HG03103 (cell line): ENCODE measurements around the gene METTL15.
"Not testable (repeated sequence)": the region's sequence is repeated elsewhere in the genome, so short reads cannot be mapped to it uniquely, and the experiment has no call there.

ENCODE experiments used
- ATAC-seq: cut with Tn5 transposase; IDR thresholded peaks from one replicate; pipeline ENCODE4 v1.9.1; 2021; ENCODE audit warnings: low read depth; ENCODE audit not compliant: unreplicated experiment

METTL15 gene

DNA sequence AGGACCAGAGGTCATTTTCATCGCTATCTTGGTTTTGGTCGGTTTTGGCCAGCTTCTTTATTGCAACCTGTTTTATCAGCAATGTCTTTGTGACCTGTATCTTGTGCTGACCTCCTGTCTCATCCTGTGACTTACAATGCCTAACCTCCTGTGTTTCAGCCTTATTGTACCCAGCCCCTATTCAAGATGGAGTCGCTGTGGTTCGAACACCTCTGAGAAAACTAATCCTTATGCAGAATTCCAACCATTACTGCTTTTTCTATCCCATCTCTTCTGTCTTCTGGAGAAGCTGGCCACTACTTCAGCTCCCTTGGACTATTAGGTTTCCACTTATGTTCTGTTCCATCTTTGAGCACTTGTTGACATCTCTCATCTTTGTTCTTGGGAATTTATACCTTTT is 62.6 kb downstream of the METTL15 start:
- no peak for ATAC-seq

DNA sequence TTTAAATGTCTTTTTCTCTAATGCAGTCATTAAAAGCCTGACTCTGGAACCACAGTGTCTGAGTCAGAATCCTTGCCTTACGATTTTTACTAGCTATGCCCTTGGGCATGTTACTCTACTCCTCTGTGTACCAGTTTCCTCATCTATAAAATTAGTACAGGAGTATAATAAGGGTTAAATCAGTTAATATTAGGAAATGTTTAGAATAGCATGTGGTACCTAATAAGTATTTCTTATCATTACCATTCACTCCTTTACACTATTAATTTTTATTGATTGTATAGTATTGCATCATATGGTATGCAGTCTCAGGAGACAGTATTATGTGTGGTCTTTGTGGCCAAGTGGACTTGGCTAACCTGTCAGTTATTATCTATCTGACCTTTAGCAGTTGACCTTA is 68.2 kb downstream of the METTL15 start:
- no peak for ATAC-seq

DNA sequence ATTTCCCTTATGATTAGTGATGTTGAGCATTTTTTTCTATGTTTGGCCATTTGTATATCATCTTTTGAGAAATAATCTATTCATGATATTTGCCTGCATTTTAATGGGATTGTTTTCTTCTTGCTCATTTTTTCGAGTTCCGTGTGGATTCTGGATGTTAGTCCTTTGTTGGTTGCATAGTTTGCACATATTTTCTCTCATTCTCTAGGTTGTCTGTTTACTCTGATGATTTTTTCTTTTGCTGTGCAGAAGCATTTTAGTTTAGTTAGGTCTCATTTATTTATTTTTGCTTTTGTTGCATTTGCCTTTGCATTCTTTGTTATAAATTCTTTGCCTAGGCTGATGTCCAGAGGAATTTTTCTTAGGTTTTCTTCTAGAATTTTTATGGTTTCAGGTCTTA is 87.3 kb downstream of the METTL15 start:
- no peak for ATAC-seq

DNA sequence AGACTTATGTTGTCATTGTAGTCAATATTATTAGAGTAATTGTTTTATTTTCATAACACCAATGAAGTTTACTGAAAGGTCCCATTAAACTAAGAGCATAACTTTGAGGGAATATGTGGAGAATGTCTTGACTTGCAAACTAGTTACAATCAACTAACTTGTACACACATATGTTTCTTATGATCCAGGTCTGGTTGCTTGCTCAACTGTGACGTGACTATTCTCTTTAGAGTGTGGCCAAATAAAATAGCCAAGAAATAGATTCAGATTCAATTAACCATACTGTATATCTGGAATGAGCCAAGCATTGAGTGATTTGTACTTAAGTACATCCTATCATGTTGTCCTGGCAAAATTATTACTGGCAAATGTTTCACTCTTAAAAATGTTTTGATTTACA is 101.7 kb downstream of the METTL15 start:
- no peak for ATAC-seq

DNA sequence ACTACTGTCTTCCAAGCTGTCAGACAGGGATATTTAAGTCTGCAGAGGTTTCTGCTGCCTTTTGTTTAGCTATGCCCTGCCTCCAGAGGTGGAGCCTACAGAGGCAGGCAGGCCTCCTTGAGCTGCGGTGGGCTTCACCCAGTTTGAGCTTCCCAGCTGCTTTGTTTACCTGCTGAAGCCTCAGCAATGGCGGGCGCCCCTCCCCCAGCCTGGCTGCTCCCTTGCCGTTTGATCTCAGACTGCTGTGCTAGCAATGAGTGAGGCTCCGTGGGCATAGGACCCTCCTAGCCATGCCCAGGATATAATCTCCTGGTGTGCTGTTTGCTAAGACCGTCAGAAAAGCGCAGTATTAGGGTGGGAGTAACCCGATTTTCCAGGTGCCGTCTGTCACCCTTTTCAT is 113.9 kb downstream of the METTL15 start:
- not testable (repeated sequence) for ATAC-seq

DNA sequence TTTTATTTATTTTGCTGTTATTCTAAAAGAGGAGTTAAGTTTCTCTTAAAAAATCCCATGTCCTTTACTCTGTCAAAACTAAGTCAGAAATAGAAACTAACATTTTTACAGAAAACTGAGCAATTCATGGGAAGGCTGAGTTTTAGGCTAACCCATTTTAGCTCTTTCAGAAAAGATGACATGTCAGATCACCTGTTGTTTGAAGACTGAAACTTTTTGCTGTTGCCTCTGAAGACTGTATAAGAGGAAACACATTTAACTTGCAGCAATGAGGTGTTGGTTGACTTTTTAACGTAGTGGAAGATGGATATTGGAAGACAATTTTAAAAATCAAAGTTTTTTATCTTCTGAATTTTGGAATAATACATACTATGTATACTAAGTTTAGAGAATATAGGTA is 115.4 kb downstream of the METTL15 start:
- ATAC-seq = peak; percentile 75

DNA sequence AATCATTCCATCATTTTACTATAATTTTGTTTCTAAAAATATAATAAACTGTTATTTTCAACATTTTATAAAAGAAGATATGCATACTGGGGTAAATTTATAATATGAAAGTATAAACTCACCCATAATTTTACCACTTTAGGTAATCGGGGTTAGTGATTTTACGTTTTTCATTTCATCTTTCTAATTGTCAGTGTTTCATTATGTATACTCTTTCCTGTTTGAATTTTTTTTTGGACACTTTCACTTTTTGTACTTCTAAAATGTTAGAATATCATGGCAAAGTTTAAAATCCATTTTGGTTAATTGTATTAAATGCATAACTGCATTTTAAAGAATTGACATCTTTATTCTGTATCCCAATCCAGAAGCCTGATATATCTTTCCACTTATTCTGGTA is 115.8 kb downstream of the METTL15 start:
- no peak for ATAC-seq

DNA sequence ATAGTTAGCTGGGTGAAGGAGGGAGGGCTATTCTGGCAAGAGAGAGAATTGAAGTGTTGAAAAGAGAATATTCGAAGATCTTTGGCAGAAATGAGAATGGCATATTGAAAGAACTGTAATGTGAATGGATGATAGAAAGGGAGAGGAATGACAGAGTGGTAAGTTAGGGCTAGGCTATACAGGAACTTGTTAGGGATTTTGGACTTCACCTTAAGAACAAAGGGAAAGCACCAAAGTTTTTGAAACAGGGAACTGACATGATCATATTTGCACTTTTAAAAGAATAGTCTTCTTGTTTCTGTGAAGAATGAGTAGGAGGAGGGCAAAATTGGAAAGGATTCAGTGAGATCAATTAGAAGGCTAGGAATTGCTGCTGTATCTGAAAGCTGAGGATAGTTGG is 119.3 kb downstream of the METTL15 start:
- no peak for ATAC-seq

DNA sequence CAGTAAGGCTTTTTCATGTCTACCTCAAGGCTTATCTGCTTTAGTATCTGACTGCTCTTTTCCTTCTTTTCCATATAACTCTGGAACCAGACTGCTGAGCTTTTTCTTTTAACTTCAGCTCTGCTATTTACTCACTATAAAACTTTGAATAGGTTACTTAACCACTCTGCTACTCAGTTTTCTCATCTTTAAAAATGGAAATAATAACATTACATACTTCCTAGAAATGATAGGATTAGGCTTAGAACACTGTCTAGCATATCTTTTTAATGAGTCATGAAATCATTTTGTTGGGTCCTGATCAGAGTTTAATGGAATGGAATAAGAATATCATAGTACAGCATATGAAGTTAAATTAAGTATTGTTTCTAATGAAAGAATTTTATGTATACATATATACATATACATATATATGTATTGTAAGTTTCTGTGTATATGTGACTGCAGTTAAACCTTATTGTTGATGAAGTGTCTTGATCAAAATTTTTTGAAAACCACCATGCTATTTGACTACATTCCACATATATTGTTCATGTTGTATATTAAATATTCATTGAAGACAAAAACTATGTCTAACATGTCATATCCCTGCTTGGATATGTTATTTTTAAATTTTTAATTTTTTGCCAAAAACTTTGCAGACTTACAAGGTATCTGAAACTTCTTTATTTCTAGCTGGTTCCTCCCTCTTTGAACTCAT is 120.2 kb downstream of the METTL15 start:
- ATAC-seq = no peak

DNA sequence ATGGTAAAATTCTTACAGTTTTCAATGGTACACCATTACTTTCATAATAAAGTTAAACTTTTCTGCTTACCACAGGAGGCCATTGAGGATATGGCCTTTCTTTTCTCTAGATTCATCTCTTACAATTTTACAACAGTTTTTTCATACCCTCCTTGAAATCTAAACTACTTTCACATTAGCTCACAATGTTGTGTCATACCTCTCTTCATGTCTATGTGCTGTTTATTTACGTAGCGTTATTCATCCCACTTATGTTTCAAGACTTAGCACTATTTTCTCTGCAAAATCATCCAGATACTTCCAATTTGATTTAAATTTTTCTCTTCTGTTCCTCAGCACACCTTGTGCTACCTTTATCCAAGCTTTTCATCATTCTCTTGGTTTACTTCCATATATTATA is 123.3 kb downstream of the METTL15 start:
- ATAC-seq = no peak

DNA sequence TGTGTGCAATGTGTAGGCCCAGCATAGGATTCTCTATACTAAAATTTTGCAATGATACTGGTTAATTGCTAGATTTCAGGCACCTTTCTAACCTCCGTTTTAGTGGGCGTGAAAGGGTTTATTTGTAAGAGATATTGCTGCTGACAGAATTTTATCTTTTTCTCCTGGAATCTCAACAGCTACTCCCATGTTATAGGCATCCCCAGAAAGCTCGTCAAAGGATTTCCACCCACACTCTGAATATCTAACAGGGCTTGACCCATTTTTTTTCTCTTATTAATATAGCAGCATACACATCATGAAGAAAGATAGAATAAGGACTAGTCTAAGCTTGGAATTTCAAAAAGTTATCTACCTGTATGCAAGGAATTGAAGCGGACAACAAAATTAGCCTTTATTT is 124.5 kb downstream of the METTL15 start:
- ATAC-seq = no peak

DNA sequence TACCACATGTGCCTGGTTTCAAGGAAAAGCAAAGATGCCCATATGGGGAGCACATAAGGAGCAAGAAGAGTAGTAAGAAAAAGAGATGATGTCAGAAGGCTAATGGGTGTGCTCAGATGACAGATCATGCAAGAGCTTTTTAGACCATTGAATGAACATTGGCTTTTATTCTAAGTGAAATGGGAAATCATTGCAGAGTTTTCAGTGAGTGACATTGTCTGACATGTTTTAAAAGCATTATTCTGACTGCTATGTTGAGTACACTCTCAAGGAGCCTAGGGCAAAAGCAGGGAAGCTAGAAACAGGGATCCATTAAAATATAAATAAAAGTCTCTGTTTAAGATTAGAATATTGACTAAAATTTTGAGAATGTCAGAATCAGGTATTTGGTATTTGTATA is 133.6 kb downstream of the METTL15 start:
- no peak for ATAC-seq

DNA sequence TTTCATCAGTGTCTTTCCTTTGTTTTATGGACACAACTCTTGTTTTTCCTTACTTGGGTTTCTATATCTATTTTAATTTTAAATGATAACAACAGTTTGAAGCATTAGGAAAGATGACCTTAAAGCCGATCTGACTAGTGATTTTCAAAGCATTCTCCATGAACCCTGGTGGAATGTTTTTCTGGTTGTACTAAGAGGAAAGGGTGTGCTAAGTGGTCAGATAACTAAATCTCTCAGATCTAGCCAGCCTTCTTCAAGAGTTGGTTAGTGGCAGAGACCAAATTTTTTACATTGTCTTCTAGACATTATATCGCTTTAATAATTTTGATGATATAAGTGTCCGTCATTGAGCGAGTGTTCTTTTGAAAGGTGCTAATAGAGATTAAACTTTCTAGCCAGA is 134.4 kb downstream of the METTL15 start:
- ATAC-seq = no peak

DNA sequence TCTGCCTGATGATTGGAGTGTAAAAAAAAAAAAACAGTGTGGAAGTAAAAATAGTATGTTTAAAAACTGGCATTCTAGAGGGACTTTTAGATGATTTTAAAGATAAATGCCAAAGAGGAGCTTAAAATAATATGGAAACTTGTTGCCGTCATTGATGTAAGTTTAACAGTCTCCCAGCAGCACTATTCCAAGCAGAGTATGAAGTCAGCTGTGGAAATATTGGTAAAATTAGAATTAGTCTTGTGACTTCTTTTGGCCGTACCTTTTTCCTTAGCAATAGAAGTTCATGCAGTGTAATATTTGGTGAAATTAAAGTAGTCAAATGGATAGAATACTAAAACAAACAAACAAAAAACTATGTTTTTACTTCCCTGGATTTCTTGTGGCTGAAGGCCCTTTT is 134.9 kb downstream of the METTL15 start:
- ATAC-seq = no peak

DNA sequence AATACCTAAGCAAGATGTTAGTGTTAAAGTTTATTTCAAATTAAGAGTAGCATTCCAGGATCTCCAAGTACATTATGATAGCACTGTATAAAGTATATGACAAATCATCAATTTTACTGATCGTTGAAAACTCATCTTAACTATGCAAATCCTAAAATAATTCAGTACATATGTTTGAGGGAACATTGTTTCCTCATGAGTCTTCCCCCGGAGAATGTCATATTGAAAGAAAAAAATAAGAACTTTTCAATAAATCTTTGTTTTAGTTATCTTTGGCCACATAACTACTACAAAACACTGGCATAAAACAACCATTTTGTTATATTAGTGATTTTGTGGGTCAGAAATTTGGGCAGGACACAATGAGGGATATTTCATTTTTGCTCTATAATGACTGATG is 135.4 kb downstream of the METTL15 start:
- ATAC-seq = no peak

DNA sequence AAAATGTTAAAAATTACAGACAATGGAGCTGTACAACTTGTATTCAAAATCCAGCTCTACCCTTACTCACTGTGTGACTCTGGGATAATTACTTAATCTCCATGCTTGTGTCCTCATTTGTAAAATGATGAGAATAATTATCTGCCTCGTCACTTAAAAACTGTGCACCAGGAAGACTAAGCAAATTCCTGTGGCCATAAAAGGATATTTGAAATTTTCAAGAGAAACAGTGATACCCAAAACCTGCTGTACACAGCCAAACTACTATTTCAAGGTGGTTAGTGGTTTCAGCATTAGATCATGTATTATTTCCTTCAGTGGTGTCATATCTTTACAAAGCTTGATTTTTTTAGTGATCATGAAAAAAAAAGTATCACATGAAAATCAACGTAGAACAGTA is 136.9 kb downstream of the METTL15 start:
- no peak for ATAC-seq

DNA sequence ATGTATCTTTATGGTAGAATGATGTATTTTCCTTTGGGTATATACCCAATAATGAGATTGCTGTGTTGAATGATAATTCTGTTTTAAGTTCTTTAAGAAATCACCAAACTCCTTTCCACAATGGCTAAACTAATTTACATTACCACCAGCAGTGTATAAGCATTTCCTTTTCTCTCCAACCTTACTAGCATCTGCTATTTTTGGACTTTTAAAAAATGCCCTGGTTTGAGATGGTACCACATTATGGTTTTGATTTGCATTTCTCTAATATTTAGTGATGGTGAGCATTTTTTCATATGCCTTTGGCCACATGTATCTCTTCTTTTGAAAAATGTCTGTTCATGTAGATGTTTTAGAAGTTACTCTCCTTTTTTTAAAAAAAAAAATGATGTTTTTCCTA is 142.0 kb downstream of the METTL15 start:
- no peak for ATAC-seq

DNA sequence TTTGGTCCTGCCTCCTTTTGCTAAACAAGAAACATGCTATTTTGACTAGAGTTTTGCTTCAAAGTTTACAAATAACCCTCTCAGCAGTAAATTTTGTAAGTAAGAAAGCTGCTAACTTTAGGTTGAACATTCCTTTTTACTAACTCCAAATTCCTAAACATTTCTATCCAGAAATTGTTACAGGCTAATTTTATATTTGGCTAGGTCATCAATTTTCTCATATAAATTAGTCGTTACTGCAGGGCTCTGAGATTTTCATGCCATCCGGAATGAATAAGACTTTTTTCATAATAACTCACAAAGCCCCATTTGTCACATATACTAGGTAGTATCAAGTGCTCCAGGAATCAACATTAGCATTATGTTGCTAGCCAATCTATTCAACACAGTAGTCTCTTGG is 143.1 kb downstream of the METTL15 start:
- ATAC-seq = no peak

DNA sequence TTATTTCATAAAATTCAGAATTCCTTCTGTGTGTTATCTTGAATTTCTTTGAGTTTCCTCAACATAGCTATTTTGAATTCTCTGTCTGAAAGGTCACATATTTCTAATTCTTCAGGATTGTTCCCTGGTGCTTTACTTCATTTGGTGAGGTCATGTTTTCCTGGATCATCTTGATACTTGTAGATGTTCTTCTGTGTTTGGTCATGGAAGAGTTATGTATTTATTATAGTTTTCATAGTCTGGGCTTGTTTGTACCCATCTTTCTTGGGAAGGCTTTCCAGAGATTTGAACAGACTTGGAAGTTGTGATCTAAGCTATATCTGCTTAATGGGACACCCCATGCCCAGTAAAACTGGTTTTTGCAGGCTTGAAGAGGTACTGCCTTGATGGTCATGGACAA is 149.6 kb downstream of the METTL15 start:
- ATAC-seq = no peak

DNA sequence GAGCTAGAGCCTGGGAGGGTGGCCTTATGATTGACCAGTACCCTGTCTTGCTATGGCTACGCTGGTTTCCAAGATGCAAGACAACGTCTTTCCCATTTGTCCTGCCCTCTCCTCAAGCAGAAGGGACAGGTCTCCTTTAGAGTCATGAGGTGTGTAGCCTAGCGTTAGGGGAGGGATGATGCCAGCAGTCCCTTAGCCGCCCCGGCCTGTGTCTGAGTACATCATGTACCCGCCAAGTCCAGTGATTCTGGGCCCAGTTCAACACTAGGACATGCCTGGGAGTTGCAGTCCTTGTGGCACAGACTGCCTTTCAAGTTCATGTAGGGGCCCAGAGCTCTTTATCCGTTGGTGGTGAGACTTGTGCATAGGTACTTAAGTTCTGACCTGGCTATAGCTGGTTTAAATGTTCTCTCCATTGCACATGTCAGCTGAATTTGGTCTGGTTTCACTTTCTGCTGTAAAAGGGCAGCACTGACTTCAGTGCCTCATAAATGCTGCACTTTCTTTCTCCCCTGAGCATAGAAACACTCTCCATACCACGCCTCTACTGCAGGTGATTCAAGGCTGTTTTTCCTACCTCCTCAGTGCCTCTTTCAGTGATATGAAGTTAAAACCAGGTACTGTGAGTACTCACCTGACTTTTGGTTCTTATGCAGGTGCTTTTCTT is 151.1 kb downstream of the METTL15 start:
- ATAC-seq = no peak

DNA sequence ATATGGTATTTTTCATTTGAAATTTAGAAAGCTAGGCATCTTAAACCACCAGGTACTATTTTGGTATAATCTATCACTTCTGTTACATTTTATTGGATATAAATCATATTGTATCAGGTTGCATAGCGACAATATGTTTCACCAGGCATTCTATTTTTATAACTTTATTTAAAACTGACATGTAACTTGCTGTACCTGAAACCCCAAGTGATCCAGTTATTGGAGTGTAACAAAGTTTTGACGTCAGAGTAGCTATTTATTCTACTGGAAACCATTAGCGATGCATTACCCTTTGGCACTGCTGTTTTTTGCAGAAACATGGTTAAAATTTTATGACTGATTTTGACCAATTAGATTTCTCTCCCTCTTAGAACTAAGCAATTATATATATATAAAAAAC is 160.7 kb downstream of the METTL15 start:
- no peak for ATAC-seq

DNA sequence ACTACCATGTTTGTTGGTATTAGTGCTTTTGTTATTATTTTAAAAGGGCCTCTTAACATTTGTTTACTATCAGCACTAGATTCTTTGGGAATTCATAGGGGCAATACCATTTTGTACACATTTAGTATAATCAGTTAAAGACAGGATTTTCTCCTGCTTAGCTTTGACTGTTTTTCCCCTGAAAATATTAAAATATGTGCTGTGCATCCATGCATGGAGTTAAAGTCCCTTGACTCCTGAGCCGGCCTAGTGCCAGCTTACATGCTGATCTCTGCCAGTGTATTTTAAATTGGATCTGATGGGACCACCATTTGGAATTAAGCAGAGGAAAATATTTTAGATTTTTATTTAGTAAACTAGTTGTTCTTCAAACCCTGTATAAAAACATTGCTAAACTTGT is 161.4 kb downstream of the METTL15 start:
- no peak for ATAC-seq

DNA sequence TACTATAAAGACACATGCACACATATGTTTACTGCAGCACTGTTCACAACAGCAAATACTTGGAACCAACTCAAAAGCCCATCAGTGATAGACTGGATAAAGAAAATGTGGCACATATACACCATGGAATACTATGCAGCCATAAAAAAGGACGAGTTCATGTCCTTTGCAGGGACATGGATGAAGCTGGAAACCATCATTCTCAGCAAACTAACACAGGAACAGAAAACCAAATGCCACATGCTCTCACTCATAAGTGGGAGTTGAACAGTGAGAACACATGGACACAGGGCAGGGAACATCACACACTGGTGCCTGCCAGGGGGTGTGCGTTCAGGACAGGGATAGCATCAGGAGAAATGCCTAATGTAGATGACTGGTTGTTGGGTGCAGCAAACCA is 164.1 kb downstream of the METTL15 start:
- not testable (repeated sequence) for ATAC-seq
